A549 (cell line): ENCODE data around the gene SLC25A11. TPM values are rescaled to one million over a fixed set of nuclear protein-coding genes. Genes with fewer than 3 reads are reported as not detected.

ENCODE experiments used
- ATAC-seq, 2 experiments: fragments of 200-7000 bp in 1 of 2; fragments of >200 bp in 1 of 2; cut with Nextera tagmentation in 1 of 2; cut with Tn5 transposase in 1 of 2; 3 replicates each; pipeline versions ENCODE4 v1.8.0 to v1.9.1; 2018 to 2020; ENCODE audit warnings: mild to moderate bottlenecking in 1 of 2, moderate library complexity in 1 of 2
- CTCF ChIA-PET: fragments of 300-600 bp; sonication (Branson Sonifier 250); formaldehyde crosslinking; extraction: SDS; loops from one replicate; lab custom pipeline; 2021; ENCODE audit warnings: antibody characterized with exemption, inconsistent platforms; lab: Yijun Ruan, JAX
- POLR2A ChIA-PET: fragments of 350-600 bp; formaldehyde crosslinking; extraction: SDS; loops from one replicate; lab custom pipeline; 2021; ENCODE audit warnings: antibody characterized with exemption, inconsistent platforms; lab: Yijun Ruan, JAX
- DNase-seq, 2 experiments: peaks; one replicate each; pipeline versions ENCODE4 v3.0.0 to v3.0.0-alpha.2; 2011 to 2016; ENCODE audit warnings: low read depth in 1 of 2, low spot score in 1 of 2
- FAIRE-seq: peaks from 2 replicates; lab custom pipeline; 2011; peaks lifted over from hg19 to GRCh38; lab: Jason Lieb, UNC
- H3K27ac ChIP-seq, 2 experiments: fragments of >200 bp; sonication (Bioruptor Twin); formaldehyde crosslinking; 3 replicates each; pipeline ENCODE4 v1.5.1; 2016 to 2017
- H3K4me1 ChIP-seq: fragments of >200 bp; sonication (Bioruptor Twin); formaldehyde crosslinking; 3 replicates; pipeline ENCODE4 v1.6.1; 2016
- H3K4me2 ChIP-seq: fragments of >200 bp; sonication (Bioruptor Twin); formaldehyde crosslinking; 3 replicates; pipeline ENCODE4 v1.6.1; 2016
- H3K4me3 ChIP-seq: fragments of >200 bp; sonication (Bioruptor Twin); formaldehyde crosslinking; 3 replicates; pipeline ENCODE4 v1.5.1; 2016
- H3K9me3 ChIP-seq: fragments of >200 bp; sonication (Bioruptor Twin); formaldehyde crosslinking; 3 replicates; pipeline ENCODE4 v1.6.1; 2016
- BCL3 ChIP-seq: fragments of >200 bp; sonication (Bioruptor Twin); formaldehyde crosslinking; IDR thresholded peaks from 3 replicates; pipeline ENCODE4 v1.6.1; 2016
- CBX2 ChIP-seq: fragments of 200-600 bp; sonication (generic); IDR thresholded peaks from 2 replicates; pipeline ENCODE4 v1.6.1; 2016; ENCODE audit warnings: low read depth, mild to moderate bottlenecking, borderline replicate concordance
- CBX8 ChIP-seq: fragments of 200-600 bp; sonication (generic); IDR thresholded peaks from 2 replicates; pipeline ENCODE4 v1.6.1; 2016
- CEBPB ChIP-seq, 2 experiments: fragments of >200 bp in 1 of 2; sonication (Bioruptor Twin) in 1 of 2; formaldehyde crosslinking in 1 of 2; IDR thresholded peaks; 2 replicates each; pipeline ENCODE4 v1.6.1; 2012 to 2016
- E2F6 ChIP-seq: IDR thresholded peaks from 2 replicates; pipeline ENCODE4 v1.6.1; 2012; ENCODE audit warnings: low read depth, borderline replicate concordance
- FOSB ChIP-seq: fragments of 250-450 bp; sonication (Bioruptor Pico); IDR thresholded peaks from 2 replicates; pipeline ENCODE4 v1.5.0; 2020; ENCODE audit warnings: mild to moderate bottlenecking, moderate library complexity
- HMGXB4 ChIP-seq: fragments of 250-450 bp; sonication (Bioruptor Pico); IDR thresholded peaks from 2 replicates; pipeline ENCODE4 v1.5.0; 2021; ENCODE audit warnings: mild to moderate bottlenecking, moderate library complexity, borderline replicate concordance
- NFE2L2 ChIP-seq: fragments of 150-350 bp; conservative IDR thresholded peaks from 2 replicates; pipeline ENCODE4 v1.6.1; 2014; ENCODE audit warnings: low read length
- NPAS2 ChIP-seq: fragments of 250-450 bp; sonication (Bioruptor Pico); IDR thresholded peaks from 2 replicates; pipeline ENCODE4 v1.8.0; 2022; ENCODE audit warnings: mild to moderate bottlenecking, moderate library complexity, borderline replicate concordance
- NR3C1 ChIP-seq: fragments of >200 bp; sonication (Bioruptor Twin); formaldehyde crosslinking; IDR thresholded peaks from 3 replicates; pipeline ENCODE4 v1.6.1; 2017
- PBX3 ChIP-seq: IDR thresholded peaks from 2 replicates; pipeline ENCODE4 v1.6.1; 2012
- PHF8 ChIP-seq: fragments of 200-600 bp; sonication (generic); IDR thresholded peaks from 2 replicates; pipeline ENCODE4 v1.6.1; 2016; ENCODE audit warnings: low read depth, mild to moderate bottlenecking, antibody characterized with exemption, moderate library complexity, borderline replicate concordance
- POLR2AphosphoS2 ChIP-seq: conservative IDR thresholded peaks from 2 replicates; pipeline ENCODE4 v1.6.1; 2012; ENCODE audit warnings: low read length, improper control_type of control experiment, inconsistent platforms
- RAD21 ChIP-seq, 2 experiments: fragments of >200 bp in 1 of 2; sonication (Bioruptor Twin) in 1 of 2; formaldehyde crosslinking in 1 of 2; IDR thresholded peaks in 1 of 2; conservative IDR thresholded peaks in 1 of 2; 2 replicates in 1 of 2; 3 replicates in 1 of 2; pipeline ENCODE4 v1.6.1; 2012 to 2018; ENCODE audit warnings: inconsistent platforms in 1 of 2
- RARB ChIP-seq: fragments of 250-450 bp; sonication (Bioruptor Pico); IDR thresholded peaks from 2 replicates; pipeline ENCODE4 v1.8.0; 2021; ENCODE audit warnings: mild to moderate bottlenecking, moderate library complexity
- RCOR1 ChIP-seq: fragments of 150-350 bp; IDR thresholded peaks from 2 replicates; pipeline ENCODE4 v1.6.1; 2014; ENCODE audit warnings: antibody characterized with exemption, low read length, low read depth
- SREBF2 ChIP-seq: fragments of 450-650 bp; IDR thresholded peaks from 2 replicates; pipeline ENCODE4 v1.6.1; 2014; ENCODE audit warnings: mild to moderate bottlenecking, moderate library complexity
- TP53 ChIP-seq: fragments of 250-450 bp; sonication (Bioruptor Pico); IDR thresholded peaks from 2 replicates; pipeline ENCODE4 v1.5.0; 2021; ENCODE audit warnings: mild to moderate bottlenecking, moderate library complexity
- USF2 ChIP-seq: fragments of 450-650 bp; IDR thresholded peaks from 2 replicates; pipeline ENCODE4 v1.6.1; 2014; ENCODE audit warnings: antibody characterized with exemption
- ZFP36 ChIP-seq: fragments of 450-650 bp; IDR thresholded peaks from 2 replicates; pipeline ENCODE4 v1.6.1; 2014; ENCODE audit warnings: borderline replicate concordance; ENCODE audit not compliant: partially characterized antibody
- WGBS: methylation state at CpG from one replicate; pipeline ENCODE4 v1.1.6; 2017; ENCODE audit errors: missing lambda C conversion rate; 5-methylcytosine and 5-hydroxymethylcytosine counted together
- polyA plus RNA-seq, 4 experiments: library from polyadenylated mRNA; depleted of rRNA in 3 of 4; stranded (reverse); fragments of >200 nt; fragmentation: RNase III in 1 of 4; extraction: RNeasy Plus Mini Kit Qiagen cat#74134 plus additional on column Dnase treatment in 1 of 4; gene quantifications; 2 replicates in 3 of 4; 3 replicates in 1 of 4; pipeline ENCODE4 v1.2.3, GENCODE V29; 2011 to 2017

Gene SLC25A11
- polyA plus RNA-seq, 2 of the 4 experiments (the other 2 are of a cell fraction): 60.2 to 69.2 TPM

- H3K9me3 ChIP-seq: no peaks in the 10 kb centered on the region
- DNase-seq (peak in 1 of 2 experiments; percentile 32), ATAC-seq (no peak)
- peaks cover 21% of the 10 kb centered on the region for H3K4me1 ChIP-seq
- H3K4me2 ChIP-seq: peak overlapping the region; percentile 89
- WGBS: 36% methylated on average over 30 of the region's 30 CpGs
- H3K27ac ChIP-seq: peak overlapping the region; percentile 88 to 91
- no peak for TF ChIP-seq RAD21 (conservative IDR thresholded peaks at IDR 0.05 in 1 of 2, IDR thresholded peaks at IDR 0.05 in 1 of 2)
- TF ChIP-seq CBX8: no peak
- no peak for TF ChIP-seq FOSB (CRISPR knock-in tag)
- no peak for TF ChIP-seq PHF8
- no peak for TF ChIP-seq RCOR1
- no peak for TF ChIP-seq BCL3
- no peak for TF ChIP-seq NPAS2 (CRISPR knock-in tag)
- no peak for TF ChIP-seq NFE2L2
- no peak for TF ChIP-seq PBX3
- TF ChIP-seq CBX2: no peak
- TF ChIP-seq TP53 (CRISPR knock-in tag): no peak
- TF ChIP-seq POLR2AphosphoS2: no peak
- no peak for TF ChIP-seq CEBPB (IDR thresholded peaks at IDR 0.05)
- no peak for TF ChIP-seq ZFP36
- TF ChIP-seq E2F6: no peak
- TF ChIP-seq NR3C1: no peak
- TF ChIP-seq HMGXB4 (CRISPR knock-in tag): no peak
- TF ChIP-seq SREBF2: no peak
- TF ChIP-seq USF2: no peak
- TF ChIP-seq RARB (CRISPR knock-in tag): no peak
- TF ChIP-seq, all 56 proteins: peak for 0
- no peak for FAIRE-seq
- ChIA-PET CTCF (interaction anchor here (0.6 to 6.5 kb wide), 39 partner anchors 7 to 471 kb away, joined by 3 to 148 read pairs (median 6); partner anchors contain the start of genes CHRNE, ENO3, INCA1 and KIF1C), POLR2A (interaction anchor here (0.9 to 3.0 kb wide), 5 partner anchors 10 to 198 kb away, joined by 3 to 17 read pairs (median 13); partner anchors contain the start of genes INCA1, KIF1C, RNF167 and SLC25A11)
- H3K4me3 ChIP-seq: peak overlapping the region; percentile 78
These were observed 48.1 kb upstream of the SLC25A11 start for GRCh38 chr17:4987767-4988567.
